Measurements from ENCODE around the gene MBNL2. TPM values are rescaled to one million over a fixed set of nuclear protein-coding genes. Genes with fewer than 3 reads are reported as not detected.

The MBNL2 gene
- total RNA-seq, 1 experiment from 2014 or later: 0.85 TPM

GRCh38 chr13:97264663-97265062 is 42.5 kb downstream of the MBNL2 start (continued):
- TF ChIP-seq PRDM15 (CRISPR knock-in tag; IDR thresholded peaks at IDR 0.05) (no peak), RELA (CRISPR knock-in tag; IDR thresholded peaks at IDR 0.05; ENCODE audit: borderline replicate concordance) (no peak), FOXJ3 (CRISPR knock-in tag; IDR thresholded peaks at IDR 0.05; ENCODE audit: borderline replicate concordance) (no peak), ZNF232 (CRISPR knock-in tag; IDR thresholded peaks at IDR 0.05) (no peak), ZBTB21 (CRISPR knock-in tag; IDR thresholded peaks at IDR 0.05; ENCODE audit: borderline replicate concordance) (no peak), MYBL2 (CRISPR knock-in tag; IDR thresholded peaks at IDR 0.05) (no peak)

- H3K27ac Mint-ChIP-seq: peak overlapping the region; percentile 75
- POLR2A ChIA-PET: no interaction called here
- DNase-seq (ENCODE audit: low spot score): peak; percentile 34
Observed at GRCh38 chr13:97266332-97266731, 44.2 kb downstream of the MBNL2 start.

DNA sequence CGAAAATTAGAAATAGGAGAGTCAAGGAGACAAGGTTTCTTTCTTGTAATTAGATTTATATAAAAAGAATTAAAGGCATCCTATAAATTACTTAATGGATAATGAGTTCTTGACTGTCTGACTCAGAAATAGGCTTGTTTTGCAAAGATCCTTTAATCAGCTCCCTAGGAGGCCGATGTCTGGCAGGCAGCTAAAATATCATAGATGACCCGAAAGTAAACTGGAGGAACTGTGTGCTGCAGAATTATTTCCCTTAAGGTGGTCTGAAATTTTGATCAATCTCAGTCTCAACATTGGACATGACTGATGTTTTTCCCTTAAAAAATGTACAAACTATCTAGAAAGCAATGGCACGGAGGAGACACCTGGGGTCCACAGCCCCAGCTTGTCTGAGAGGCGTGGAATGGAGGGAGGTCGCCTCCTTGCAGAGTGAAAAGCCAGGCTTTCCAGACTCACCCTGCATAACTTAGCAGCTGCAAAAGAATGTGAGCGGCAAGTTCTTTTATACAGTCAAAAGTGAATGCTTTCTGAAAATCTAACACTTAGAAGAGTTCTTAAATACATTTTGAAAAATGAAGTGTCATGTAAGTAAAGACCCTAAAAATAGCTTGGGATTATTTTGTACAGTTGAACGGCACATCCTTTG is 44.8 kb downstream of the MBNL2 start:
- H3K27ac Mint-ChIP-seq: peak overlapping the region; percentile 94
- peaks cover 5% of the 10 kb centered on the region; the same call in 1 of the 2 replicates for H3K27me3 Mint-ChIP-seq (ENCODE audit: low read depth)
- no peaks in the 10 kb centered on the region for H3K9me3 Mint-ChIP-seq
- no peaks in the 10 kb centered on the region for H3K36me3 Mint-ChIP-seq
- H3K4me1 Mint-ChIP-seq: peaks cover 36% of the 10 kb centered on the region
- ATAC-seq: peak; percentile 29
- DNase-seq (ENCODE audit: low spot score): no peak
- TF ChIP-seq JUN (CRISPR knock-in tag; IDR thresholded peaks at IDR 0.05) (no peak), IRF1 (CRISPR knock-in tag; IDR thresholded peaks at IDR 0.05) (no peak), ZNF219 (CRISPR knock-in tag; IDR thresholded peaks at IDR 0.05; ENCODE audit: borderline replicate concordance) (no peak), TEAD4 (CRISPR knock-in tag; IDR thresholded peaks at IDR 0.05) (no peak), FOXP4 (CRISPR knock-in tag; IDR thresholded peaks at IDR 0.05) (no peak), JAZF1 (CRISPR knock-in tag; IDR thresholded peaks at IDR 0.05) (no peak), TP53 (CRISPR knock-in tag; IDR thresholded peaks at IDR 0.05) (no peak)
- ChIA-PET POLR2A (no interaction called here), CTCF (interaction anchor here (0.8 to 3.7 kb wide), 8 partner anchors 8 to 157 kb away, joined by 3 to 26 read pairs (median 6); no protein-coding TSS in a partner anchor)
- H3K4me3 Mint-ChIP-seq: peak overlapping the region; percentile 30

More at GRCh38 chr13:97266332-97266731, 44.2 kb downstream of the MBNL2 start:
- Mint-ChIP-seq H3K27me3 (ENCODE audit: low read depth) (peaks cover 10% of the 10 kb centered on the region), H3K9me3 (no peaks in the 10 kb centered on the region), H3K4me3 (no peak overlapping the region), H3K36me3 (no peaks in the 10 kb centered on the region), H3K4me1 (peaks cover 35% of the 10 kb centered on the region)
- TF ChIP-seq HMGXB4 (CRISPR knock-in tag; IDR thresholded peaks at IDR 0.05) (no peak), EMX1 (CRISPR knock-in tag; IDR thresholded peaks at IDR 0.05) (no peak), TCF7 (CRISPR knock-in tag; IDR thresholded peaks at IDR 0.05; ENCODE audit: low read depth) (no peak), USF1 (CRISPR knock-in tag; IDR thresholded peaks at IDR 0.05) (no peak)
- TF ChIP-seq, protein P1, sequence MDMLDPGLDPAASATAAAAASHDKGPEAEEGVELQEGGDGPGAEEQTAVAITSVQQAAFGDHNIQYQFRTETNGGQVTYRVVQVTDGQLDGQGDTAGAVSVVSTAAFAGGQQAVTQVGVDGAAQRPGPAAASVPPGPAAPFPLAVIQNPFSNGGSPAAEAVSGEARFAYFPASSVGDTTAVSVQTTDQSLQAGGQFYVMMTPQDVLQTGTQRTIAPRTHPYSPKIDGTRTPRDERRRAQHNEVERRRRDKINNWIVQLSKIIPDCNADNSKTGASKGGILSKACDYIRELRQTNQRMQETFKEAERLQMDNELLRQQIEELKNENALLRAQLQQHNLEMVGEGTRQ (CRISPR knock-in tag; IDR thresholded peaks at IDR 0.05): no peak
- peak; percentile 66 for ATAC-seq
- CTCF ChIA-PET: interaction anchor here (1.2 to 3.7 kb wide), 6 partner anchors 8 to 93 kb away, joined by 3 to 26 read pairs (median 6); no protein-coding TSS in a partner anchor
